ENCODE data around the gene GMNN.
A peak's percentile ranks its signal among the peaks of the same experiment; 100 is the strongest.
"Not testable (repeated sequence)": the region's sequence is repeated elsewhere in the genome, so short reads cannot be mapped to it uniquely, and the experiment has no call there.

Gene GMNN

GRCh38 chr6:24761851-24762250 lies 12.9 kb upstream of the GMNN start:
- DNase-seq (ENCODE audit: low spot score): no peak

- no peak for DNase-seq (ENCODE audit: low spot score)
Measured at GRCh38 chr6:24763578-24763977, 11.2 kb upstream of the GMNN start.

GRCh38 chr6:24764833-24765828 lies 9.6 kb upstream of the GMNN start:
- not testable (repeated sequence) for DNase-seq (ENCODE audit: low spot score)

GRCh38 chr6:24765968-24766367 lies 8.8 kb upstream of the GMNN start:
- not testable (repeated sequence) for DNase-seq (ENCODE audit: low spot score)

DNA sequence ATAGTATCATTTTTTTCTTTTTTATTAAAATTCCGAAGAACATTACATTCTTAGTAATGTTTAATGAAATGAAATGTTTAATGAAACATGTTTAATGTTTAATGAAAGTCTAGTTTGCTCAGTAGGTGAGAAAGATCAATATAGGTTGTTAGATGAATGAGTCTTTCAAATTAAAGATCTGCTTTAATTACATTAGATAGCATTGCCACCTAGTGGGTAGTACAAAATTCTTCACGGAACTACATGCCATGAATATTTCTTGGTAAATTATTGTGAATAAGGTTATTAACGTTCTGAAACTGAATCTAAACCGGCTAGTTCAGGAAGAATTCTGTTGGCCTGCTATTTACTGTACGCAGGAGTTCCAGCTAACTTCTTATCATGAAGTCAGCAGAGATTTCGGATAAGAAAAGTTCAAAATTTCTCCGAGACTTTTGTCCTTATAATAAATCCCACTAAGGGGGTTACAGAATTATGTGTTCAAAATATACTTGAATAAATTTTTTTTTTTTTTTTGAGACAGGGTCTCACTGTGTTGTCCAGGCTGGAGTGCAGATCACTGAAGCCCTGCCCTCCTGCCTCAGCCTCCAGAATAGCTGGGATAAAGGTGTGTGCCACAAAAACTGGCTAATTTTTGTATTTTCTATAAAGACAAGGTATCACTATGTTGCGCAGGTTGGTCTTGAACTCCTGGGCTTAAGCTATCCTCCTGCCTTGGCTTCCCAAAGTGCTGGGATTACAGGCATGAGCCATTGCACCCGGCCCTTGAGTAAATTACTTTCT lies 7.9 kb upstream of the GMNN start:
- DNase-seq (ENCODE audit: low spot score): peak; percentile 57

DNA sequence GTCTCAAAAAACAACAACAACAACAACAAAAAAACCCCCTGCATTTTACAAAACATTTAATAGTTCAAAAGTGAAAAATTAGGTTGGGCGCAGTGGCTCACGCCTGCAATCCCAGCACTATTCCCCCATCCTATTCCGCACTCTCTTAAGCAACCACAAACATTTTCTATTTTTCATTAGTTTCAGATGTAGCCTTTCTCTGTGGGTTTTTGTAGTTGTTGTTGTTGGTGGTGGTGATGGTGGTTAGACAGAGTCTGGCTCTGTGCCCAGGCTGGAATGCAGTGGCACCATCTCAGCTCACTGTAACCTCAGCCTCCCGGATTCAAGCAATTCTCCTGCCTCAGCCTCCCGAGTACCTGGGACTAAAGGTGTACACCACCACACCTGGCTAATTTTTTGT lies 6.4 kb upstream of the GMNN start:
- no peak for DNase-seq (ENCODE audit: low spot score)

GRCh38 chr6:24775520-24776058 lies 852 bp downstream of the GMNN start:
- peak; percentile 20 for DNase-seq (ENCODE audit: low spot score)

DNA sequence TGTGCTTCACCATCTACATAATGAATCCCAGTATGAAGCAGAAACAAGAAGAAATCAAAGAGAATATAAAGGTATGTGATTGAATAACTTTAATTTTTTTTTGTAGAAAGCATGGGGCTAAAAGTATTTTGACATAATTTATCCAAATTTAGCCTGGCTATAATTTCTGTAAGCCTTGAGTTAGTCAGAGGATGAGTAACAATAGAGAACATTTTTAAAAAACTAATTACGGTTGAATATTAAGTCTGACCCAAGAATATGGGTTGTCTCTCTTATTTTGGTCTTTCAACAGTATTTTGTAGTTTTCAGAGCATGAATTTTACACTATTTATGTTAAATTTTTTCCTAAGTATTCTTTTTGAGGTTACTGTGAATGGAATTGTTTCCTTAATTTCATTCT lies 2.5 kb downstream of the GMNN start:
- no peak for DNase-seq (ENCODE audit: low spot score)

DNA sequence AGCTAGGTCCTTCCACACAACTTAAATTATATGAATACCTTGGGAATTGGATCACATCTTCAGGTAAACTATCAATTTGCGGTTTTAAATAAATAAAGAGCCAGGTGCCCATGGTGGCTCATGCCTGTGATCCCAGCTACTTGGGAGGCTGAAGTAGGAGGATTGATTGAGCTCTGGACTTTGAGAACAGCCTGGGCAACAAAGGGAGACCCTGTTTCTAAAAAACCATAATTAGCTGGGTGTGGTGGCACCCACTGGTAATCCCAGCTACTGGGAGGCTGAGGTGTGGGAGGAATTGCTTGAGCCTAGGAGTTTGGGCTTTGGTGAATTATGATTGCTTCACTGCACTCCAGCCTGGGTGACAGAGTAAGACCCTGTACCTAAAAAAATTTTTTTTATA lies 3.4 kb downstream of the GMNN start:
- no peak for DNase-seq (ENCODE audit: low spot score)

GRCh38 chr6:24778878-24779277 lies 4.1 kb downstream of the GMNN start:
- no peak for DNase-seq (ENCODE audit: low spot score)

- DNase-seq (ENCODE audit: low spot score): no peak
Measured at GRCh38 chr6:24779416-24780016, 4.8 kb downstream of the GMNN start.

- DNase-seq (ENCODE audit: low spot score): no peak
Measured at GRCh38 chr6:24780206-24780605, 5.5 kb downstream of the GMNN start.

- no peak for DNase-seq (ENCODE audit: low spot score)
Measured at GRCh38 chr6:24788031-24788665, 13.4 kb downstream of the GMNN start.

DNA sequence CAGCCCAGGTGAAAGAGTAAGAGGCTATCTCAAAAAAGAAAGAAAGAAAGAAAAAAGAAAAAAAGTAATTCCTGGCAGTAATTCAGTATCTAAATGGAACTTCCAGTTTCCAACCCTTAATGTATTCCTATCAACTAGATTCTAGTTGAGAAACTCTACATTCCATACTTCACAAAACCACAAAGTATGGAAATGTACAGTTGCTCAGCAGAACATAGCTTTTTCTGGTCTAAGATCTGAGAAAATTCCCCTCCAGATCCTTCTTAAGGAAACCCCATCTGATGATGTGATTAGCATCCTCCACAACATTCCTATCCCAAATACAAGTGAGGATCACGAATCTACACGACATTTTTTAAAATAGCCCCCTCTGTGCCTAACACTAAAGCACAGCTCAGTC lies 20.4 kb downstream of the GMNN start:
- no peak for DNase-seq (ENCODE audit: low spot score)

DNA sequence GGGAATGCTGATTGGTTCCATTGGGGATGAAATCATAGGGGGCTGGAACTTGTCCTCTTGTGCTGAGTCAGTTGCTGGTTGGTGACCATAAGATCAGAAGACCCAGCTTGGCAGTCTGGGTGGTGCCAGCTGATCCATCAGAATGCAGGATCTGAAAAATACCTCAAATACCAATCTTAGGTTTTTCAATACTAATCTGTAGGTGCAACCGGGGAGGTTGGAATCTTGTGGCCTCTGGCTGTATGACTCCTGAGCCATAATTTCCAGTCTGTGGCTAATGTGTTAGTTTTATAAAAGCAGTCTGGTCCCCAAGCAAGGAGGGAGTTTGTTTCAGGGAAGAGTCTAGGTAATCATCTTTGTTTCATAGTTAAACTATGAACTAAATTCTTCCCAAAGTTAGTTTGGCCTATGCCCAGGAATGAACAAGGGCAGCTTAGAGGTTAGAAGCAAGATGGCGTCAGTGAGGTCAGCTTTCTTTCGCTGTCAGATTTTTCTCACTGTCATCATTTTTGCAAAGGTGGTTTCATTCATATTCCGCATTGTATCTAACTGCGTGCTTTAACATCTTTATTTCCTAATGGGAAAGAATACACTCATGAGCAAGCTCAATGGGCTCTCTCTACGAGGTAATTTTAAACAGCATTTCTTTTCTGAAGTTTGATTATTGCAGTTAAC lies 22.0 kb downstream of the GMNN start:
- no peak for DNase-seq (ENCODE audit: low spot score)

DNA sequence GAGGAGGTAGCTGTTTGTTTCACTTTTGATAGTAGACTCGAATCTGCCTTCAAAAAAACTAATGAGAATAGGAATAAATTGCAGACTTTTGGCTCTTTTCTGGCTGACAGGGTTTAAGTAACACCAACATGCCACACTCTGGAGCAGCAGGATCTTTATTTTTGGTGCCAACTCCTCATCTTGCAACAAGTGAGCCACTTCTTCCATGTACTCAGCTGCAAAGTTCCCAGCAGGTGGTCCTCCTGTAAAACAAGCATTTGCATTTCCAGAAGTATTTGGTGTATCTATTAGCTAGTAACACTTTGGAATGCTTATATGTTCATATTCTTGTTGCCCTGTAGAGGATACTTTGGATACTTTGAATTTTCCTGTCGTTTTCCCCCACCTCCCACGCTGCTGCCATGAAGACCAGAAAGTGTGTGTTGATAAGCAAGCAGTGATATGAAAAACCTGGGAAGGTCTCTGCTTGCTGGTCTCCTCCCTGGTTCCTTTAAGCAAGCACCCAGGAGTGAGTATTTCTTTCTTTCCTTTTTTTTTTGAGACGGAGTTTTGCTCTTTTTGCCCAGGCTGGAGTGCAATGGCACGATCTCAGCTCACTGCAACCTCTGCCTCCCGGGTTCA lies 23.0 kb downstream of the GMNN start:
- DNase-seq (ENCODE audit: low spot score): no peak

GRCh38 chr6:24798740-24799540 lies 24.2 kb downstream of the GMNN start, which contains the start of gene ARMH2:
ARMH2 (minus strand) TSS chr6:24798917; CDS start chr6:24798857, 60 bp downstream.
- no peak for DNase-seq (ENCODE audit: low spot score)

GRCh38 chr6:24799541-24799915 lies 24.8 kb downstream of the GMNN start:
- no peak for DNase-seq (ENCODE audit: low spot score)

GRCh38 chr6:24802271-24803059 lies 27.7 kb downstream of the GMNN start:
- no peak for DNase-seq (ENCODE audit: low spot score)
